Smooth muscle cell of the pulmonary artery (primary cell): Measurements from ENCODE around the gene RABGGTB. TPM values are rescaled to one million over a fixed set of nuclear protein-coding genes. Genes with fewer than 3 reads are reported as not detected.

Experiments used
- total RNA-seq: library from RNA; depleted of rRNA; stranded (reverse); fragments of >200 nt; gene quantifications from 2 replicates; pipeline ENCODE4 v1.2.3, GENCODE V29; 2014

Gene RABGGTB
- 74.5 TPM in 2 replicates for total RNA-seq

GRCh38 chr1:75785983-75786853, at the start of gene RABGGTB:
RABGGTB (plus strand) TSS chr1:75786256; CDS start chr1:75786272, 16 bp downstream.

GRCh38 chr1:75796376-75797272, 10.6 kb downstream of the RABGGTB start, which contains the start of gene MSH4:
MSH4 (plus strand) TSS chr1:75796882; CDS start chr1:75796986, 104 bp downstream.

Other genes with a start within 250 kb of the RABGGTB start
- gene SLC44A5, start 175.1 kb upstream of the RABGGTB start, total RNA-seq: 0.85 and 2.2 TPM in 2 replicates
- 23.8 and 24.9 TPM in 2 replicates for gene ACADM, start 61.5 kb upstream of the RABGGTB start, total RNA-seq
- gene MSH4, start 10.6 kb downstream of the RABGGTB start, total RNA-seq: 0.33 and 0.52 TPM in 2 replicates
- not detected in 2 replicates for gene ASB17, start 146.1 kb downstream of the RABGGTB start, total RNA-seq